Measurements from ENCODE around the gene NENF. TPM values are rescaled to one million over a fixed set of nuclear protein-coding genes. Genes with fewer than 3 reads are reported as not detected.

NENF gene
- total and polyA plus RNA-seq, 2 donors (not counting 1 experiment from before 2014, with no cell fraction given): 10.6 to 20.3 TPM

DNA sequence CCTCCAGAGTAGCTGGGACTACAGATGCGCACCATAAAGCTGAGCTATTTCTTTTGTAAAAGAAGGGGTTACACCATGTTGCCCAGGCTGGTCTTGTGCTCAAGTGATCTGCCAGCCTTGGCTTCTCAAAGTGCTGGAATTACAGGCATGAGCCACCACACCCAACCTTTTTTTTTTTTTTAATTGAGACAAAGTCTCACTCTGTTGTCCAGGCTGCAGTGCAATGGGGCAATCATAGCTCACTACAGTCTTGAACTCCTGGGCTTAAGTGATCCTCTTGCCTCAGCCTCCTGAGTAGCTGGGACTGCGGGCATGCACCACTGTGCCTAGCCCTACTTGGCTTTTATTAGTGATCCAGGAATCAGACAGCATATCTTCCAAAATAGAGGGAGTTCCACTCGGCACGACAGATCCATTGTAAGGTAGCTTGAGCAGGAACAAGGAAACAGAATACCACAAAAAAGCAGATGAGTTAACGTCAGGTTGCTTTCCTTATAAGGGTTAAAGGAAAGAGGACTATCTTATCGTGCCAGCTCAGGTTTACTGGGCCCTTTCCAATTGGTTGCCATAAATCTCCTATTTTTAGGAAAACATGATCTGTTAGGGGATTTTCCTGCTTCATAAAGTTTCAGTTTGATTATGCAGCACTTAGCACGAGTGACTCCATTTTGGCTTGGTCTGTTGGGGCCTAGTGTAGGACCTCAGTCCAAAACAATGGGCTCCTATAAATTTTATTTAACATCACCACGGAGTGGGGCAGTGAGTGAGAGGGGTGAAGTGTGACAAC, 45.2 kb downstream of the NENF start:
- Histone ChIP-seq H3K27ac (ENCODE audit: low read length in 2 of 2) (no peak overlapping the region), H3K4me2 (replicated peaks; ENCODE audit: low read depth, low read length, poor library complexity, severe bottlenecking) (no peak overlapping the region), H3K9me3 (ENCODE audit: control extremely low read depth in 1 of 3, control insufficient read depth in 2 of 3, insufficient read depth in 1 of 3, low read length in 2 of 3) (no peaks in the 10 kb centered on the region), H3K27me3 (replicated peaks in 1 of 4; ENCODE audit: control extremely low read depth in 1 of 4, control insufficient read depth in 3 of 4, insufficient read depth in 4 of 4, low read length in 3 of 4) (peaks cover 0 to 3% (median 0%) of the 10 kb centered on the region in 4 experiments), H3K9ac (ENCODE audit: low read length) (no peak overlapping the region), H2AFZ (ENCODE audit: insufficient read depth, low read depth, low read length, poor library complexity, severe bottlenecking) (no peak overlapping the region), H3K36me3 (replicated peaks in 1 of 2; ENCODE audit: control extremely low read depth in 1 of 2, control insufficient read depth in 1 of 2, extremely low read depth in 1 of 2, insufficient read depth in 2 of 2, low read length in 1 of 2) (no peaks in the 10 kb centered on the region), H3K4me3 (ENCODE audit: control extremely low read depth in 1 of 5, extremely low read depth in 1 of 5, insufficient read depth in 1 of 5, low read depth in 2 of 5, low read length in 4 of 5) (no peak overlapping the region), H3K79me2 (ENCODE audit: control insufficient read depth, insufficient read depth, low read length) (no peaks in the 10 kb centered on the region), H3K4me1 (ENCODE audit: control insufficient read depth in 2 of 2, insufficient read depth in 2 of 2, low read length in 2 of 2) (peaks cover 4 to 7% of the 10 kb centered on the region in 2 donors), H4K20me1 (ENCODE audit: control insufficient read depth, insufficient read depth, low read length, poor library complexity, severe bottlenecking) (no peaks in the 10 kb centered on the region)
- Mint-ChIP-seq H3K4me3 (no peak overlapping the region), H3K4me1 (peaks cover 6% of the 10 kb centered on the region), H3K27me3 (peaks cover 22% of the 10 kb centered on the region), H3K9me3 (ENCODE audit: insufficient read depth) (no peaks in the 10 kb centered on the region), H3K27ac (no peak overlapping the region)
- DNase-seq (no peak), ATAC-seq (ENCODE audit: low read depth) (no peak)
- 92% methylated on average over 5 of the region's 8 CpGs for WGBS (ENCODE audit: insufficient coverage)
- intact Hi-C loops (cut with micrococcal nuclease): loop anchor here (1.0 to 5.0 kb wide), 5 partner anchors 89 to 517 kb away; no protein-coding TSS in a partner anchor
- POLR2A ChIA-PET: interaction anchor here (0.7 kb wide), 1 partner anchor 152 kb away, joined by 4 read pairs; no protein-coding TSS in a partner anchor
- no peak for TF ChIP-seq EZH2 (IDR thresholded peaks at IDR 0.05; ENCODE audit: borderline replicate concordance, insufficient read depth, low read depth, low read length, poor library complexity, severe bottlenecking)
- TF ChIP-seq, protein P1, sequence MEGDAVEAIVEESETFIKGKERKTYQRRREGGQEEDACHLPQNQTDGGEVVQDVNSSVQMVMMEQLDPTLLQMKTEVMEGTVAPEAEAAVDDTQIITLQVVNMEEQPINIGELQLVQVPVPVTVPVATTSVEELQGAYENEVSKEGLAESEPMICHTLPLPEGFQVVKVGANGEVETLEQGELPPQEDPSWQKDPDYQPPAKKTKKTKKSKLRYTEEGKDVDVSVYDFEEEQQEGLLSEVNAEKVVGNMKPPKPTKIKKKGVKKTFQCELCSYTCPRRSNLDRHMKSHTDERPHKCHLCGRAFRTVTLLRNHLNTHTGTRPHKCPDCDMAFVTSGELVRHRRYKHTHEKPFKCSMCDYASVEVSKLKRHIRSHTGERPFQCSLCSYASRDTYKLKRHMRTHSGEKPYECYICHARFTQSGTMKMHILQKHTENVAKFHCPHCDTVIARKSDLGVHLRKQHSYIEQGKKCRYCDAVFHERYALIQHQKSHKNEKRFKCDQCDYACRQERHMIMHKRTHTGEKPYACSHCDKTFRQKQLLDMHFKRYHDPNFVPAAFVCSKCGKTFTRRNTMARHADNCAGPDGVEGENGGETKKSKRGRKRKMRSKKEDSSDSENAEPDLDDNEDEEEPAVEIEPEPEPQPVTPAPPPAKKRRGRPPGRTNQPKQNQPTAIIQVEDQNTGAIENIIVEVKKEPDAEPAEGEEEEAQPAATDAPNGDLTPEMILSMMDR (IDR thresholded peaks at IDR 0.05): no peak
- CTCF ChIA-PET: interaction anchor here (0.7 to 3.9 kb wide), 49 partner anchors 11 to 810 kb away, joined by 3 to 40 read pairs (median 4); partner anchors contain the start of genes ATF3 and NSL1
